Muscle layer of colon (tissue), 2 donors: ENCODE results near the gene LRRC8E.

ENCODE experiments used
- H3K27ac ChIP-seq: one replicate; pipeline ENCODE4 v1.7.0; 2013; ENCODE audit warnings: low read depth, mild to moderate bottlenecking, low read length, moderate library complexity
- H3K27me3 ChIP-seq, 2 donors: one replicate each; pipeline ENCODE4 v1.7.0; 2013; ENCODE audit warnings: low read length in 2 of 2, mild to moderate bottlenecking in 2 of 2; ENCODE audit not compliant: insufficient read depth in 2 of 2, control insufficient read depth in 1 of 2
- H3K36me3 ChIP-seq: one replicate; pipeline ENCODE4 v1.7.0; 2013; ENCODE audit warnings: mild to moderate bottlenecking, low read length; ENCODE audit not compliant: insufficient read depth
- H3K4me1 ChIP-seq: one replicate; pipeline ENCODE4 v1.7.0; 2013; ENCODE audit warnings: mild to moderate bottlenecking, low read length; ENCODE audit not compliant: insufficient read depth
- H3K4me3 ChIP-seq, 2 donors: one replicate each; pipeline ENCODE4 v1.7.0; 2013; ENCODE audit warnings: low read length in 2 of 2, low read depth in 1 of 2, mild to moderate bottlenecking in 1 of 2, moderate library complexity in 1 of 2
- H3K9ac ChIP-seq: one replicate; pipeline ENCODE4 v1.7.0; 2013; ENCODE audit warnings: low read length
- H3K9me3 ChIP-seq: one replicate; pipeline ENCODE4 v1.7.0; 2013; ENCODE audit warnings: mild to moderate bottlenecking, low read length
- donor health status: abdominal sarcoma.
- donor health status: Adenocarcinoma of cecum.

LRRC8E gene

DNA sequence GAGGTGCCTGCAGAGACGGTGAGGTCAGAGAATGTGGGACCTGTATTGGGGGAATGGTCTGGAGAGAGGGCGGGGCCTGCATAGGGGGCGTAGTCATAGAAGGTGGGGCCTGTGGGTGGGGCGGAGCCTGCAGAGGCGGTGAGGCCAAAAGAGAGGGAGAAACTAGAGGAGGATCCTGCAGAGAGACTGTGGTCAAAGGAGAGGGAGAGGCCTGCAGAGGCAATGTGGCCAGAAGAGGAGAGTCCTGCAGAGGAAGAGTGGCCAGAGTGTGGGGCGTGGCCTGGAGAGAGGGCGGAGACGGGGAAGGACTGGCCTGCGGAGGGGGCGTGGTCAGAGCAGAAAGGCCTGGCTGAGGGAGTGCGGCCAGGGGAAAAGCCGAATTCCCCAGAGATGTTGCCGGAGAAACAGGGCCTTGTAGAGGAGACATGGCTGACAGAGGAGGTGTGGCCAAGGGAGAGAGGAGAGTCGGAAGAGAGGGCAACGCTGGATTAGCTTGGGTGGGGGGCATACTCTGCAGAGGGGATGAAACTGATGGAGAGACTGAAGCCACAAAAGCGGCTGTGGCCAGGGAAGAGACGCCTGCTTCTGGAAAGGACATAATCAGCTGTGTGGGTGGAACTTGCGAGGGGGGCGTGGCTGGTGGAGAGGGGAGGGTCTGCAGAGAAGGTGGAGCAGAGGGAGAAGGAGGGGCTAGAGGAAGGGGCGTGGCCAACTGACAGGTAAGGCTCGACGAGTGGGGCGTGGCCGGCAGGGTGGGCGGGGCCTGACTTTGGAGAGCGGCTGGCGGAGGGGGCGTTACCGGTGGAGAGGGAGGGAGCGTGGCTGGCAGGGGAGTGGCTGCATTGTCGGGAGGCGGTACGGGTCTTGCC lies 16.6 kb upstream of the LRRC8E start:
- Histone ChIP-seq H3K9ac (no peak overlapping the region), H3K36me3 (no peaks in the 10 kb centered on the region), H3K27ac (peak overlapping the region; percentile 52), H3K4me3 (peak overlapping the region in 1 of 2 donors; percentile 43), H3K9me3 (no peaks in the 10 kb centered on the region), H3K4me1 (peaks cover 18% of the 10 kb centered on the region), H3K27me3 (peaks cover 0 to 50% of the 10 kb centered on the region in 2 donors)

DNA sequence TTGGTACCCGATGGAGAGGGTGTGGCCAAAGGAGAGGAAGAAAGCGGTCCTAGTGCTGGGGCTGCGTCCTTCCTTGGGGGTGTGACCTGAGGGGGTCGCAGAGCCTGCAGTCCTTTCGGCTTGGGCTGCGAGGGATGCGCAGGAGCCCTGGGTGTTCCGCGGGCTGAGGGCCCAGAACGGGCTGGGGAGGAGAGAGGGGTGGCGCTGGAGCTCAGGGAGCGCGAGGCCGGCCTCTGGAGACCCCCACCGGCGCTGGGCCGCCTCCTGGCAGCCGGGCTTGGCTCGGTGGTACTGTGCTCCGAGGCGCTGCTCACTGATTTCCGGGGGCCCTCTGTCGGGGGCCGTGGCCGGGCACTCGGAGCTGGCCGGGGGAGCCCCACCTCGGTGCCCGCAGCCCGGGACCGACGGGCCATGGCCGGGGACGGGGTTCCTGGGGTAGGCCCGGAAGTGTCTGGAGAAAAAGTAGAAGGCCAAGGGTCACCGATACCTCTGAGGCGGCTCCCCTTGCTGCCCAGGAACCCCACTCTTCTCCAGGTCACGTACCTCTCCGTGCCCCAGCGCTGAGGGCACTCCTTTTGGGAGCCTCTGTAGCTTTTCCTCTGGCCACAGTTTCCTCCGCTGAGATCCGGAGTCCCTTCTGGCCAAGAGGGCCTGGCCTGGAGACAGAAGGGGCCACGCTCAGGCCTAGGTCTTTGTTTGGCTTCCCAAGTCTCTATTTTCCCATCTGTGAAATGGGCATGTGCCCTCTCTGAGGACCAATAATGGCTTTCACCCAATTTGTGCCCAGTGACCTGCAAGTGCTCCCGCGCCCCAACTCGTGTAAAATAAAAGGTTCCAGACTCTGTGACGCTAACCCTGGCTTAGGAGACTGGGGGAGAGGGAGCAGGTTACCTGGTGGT lies 15.8 kb upstream of the LRRC8E start:
- Histone ChIP-seq H3K36me3 (no peaks in the 10 kb centered on the region), H3K9ac (no peak overlapping the region), H3K4me3 (peak overlapping the region in 1 of 2 donors; percentile 43), H3K9me3 (no peaks in the 10 kb centered on the region), H3K27ac (no peak overlapping the region), H3K4me1 (peaks cover 18% of the 10 kb centered on the region), H3K27me3 (peaks cover 0 to 42% of the 10 kb centered on the region in 2 donors)

GRCh38 chr19:7873304-7874075 lies 14.8 kb upstream of the LRRC8E start:
- Histone ChIP-seq H3K4me1 (peaks cover 15% of the 10 kb centered on the region), H3K9ac (no peak overlapping the region), H3K9me3 (no peaks in the 10 kb centered on the region), H3K27ac (no peak overlapping the region), H3K4me3 (no peak overlapping the region), H3K27me3 (peaks cover 0 to 35% of the 10 kb centered on the region in 2 donors), H3K36me3 (no peaks in the 10 kb centered on the region)

- Histone ChIP-seq H3K27me3 (peaks cover 0 to 32% of the 10 kb centered on the region in 2 donors), H3K4me1 (peaks cover 10% of the 10 kb centered on the region), H3K27ac (no peak within 1 kb of the TSS), H3K36me3 (no peaks in the 10 kb centered on the region), H3K9ac (no peak within 1 kb of the TSS), H3K9me3 (no peaks in the 10 kb centered on the region), H3K4me3 (no peak within 1 kb of the TSS)
These were observed 14.0 kb upstream of the LRRC8E start, which contains the start of gene PRR36 for GRCh38 chr19:7874076-7874896. PRR36 (minus strand) TSS chr19:7874390; CDS start chr19:7873689, 701 bp downstream.

DNA sequence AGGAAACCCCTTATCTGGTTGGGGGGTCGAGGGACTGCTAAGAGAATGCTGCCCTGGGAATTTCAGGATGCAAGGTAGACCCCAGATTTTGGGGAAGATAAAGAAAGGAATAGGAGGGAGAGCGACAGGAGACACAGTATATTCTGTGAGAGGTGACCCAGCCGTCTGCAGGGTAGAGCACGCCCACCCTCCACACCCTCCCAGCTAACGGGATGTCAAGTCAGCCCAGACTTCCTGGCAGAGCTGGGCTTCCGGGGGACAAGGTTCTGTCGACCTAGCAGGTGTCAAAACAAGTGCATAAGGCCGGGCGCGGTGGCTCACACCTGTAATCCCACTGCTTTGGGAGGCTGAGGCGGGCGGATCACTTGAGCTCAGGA lies 13.4 kb upstream of the LRRC8E start:
- peaks cover 10% of the 10 kb centered on the region for H3K4me1 ChIP-seq
- H3K27me3 ChIP-seq, result peaks cover 0 to 32% of the 10 kb centered on the region in 2 donors
- no peaks in the 10 kb centered on the region for H3K9me3 ChIP-seq
- H3K36me3 ChIP-seq, result no peaks in the 10 kb centered on the region
- no peak overlapping the region for H3K4me3 ChIP-seq
- no peak overlapping the region for H3K27ac ChIP-seq
- no peak overlapping the region for H3K9ac ChIP-seq

DNA sequence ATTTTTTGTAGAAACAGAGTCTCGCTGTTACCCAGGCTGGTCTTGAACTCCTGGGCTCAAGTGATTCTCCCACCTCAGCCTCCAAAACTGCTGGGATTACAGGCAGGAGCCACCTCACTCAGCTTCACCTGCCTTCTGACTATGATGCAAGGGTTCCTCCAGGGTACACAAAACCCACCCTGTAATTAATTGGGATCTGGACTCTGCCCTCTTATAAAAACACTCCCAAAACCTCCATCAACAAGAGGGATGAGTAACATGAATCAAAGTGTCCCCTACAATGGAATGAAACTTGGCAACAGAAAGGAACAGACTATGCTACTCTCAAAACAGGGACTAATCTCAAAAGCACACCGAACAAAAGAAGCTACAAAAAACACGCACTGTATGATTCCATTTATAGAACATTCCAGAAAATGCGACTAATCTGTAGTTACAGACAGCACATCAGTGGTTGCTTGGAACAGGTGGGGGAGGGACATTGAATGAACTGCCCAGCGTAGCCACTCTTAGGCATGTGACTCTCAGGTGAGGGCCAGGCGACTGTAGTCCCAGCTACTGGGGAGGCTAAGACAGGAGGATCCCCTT lies 11.0 kb upstream of the LRRC8E start:
- no peak overlapping the region for H3K9ac ChIP-seq
- H3K36me3 ChIP-seq, result no peaks in the 10 kb centered on the region
- H3K27me3 ChIP-seq, result peaks cover 0 to 25% of the 10 kb centered on the region in 2 donors

GRCh38 chr19:7879111-7879807 lies 9.1 kb upstream of the LRRC8E start:
- Histone ChIP-seq H3K27me3 (peaks cover 0 to 7% of the 10 kb centered on the region in 2 donors), H3K27ac (no peak overlapping the region), H3K36me3 (no peaks in the 10 kb centered on the region), H3K4me1 (no peaks in the 10 kb centered on the region), H3K9me3 (no peaks in the 10 kb centered on the region), H3K9ac (no peak overlapping the region), H3K4me3 (no peak overlapping the region)

More for the DNA sequence above, 11.0 kb upstream of the LRRC8E start:
- Histone ChIP-seq H3K4me1 (no peaks in the 10 kb centered on the region), H3K4me3 (no peak overlapping the region), H3K9me3 (no peaks in the 10 kb centered on the region), H3K27ac (no peak overlapping the region)

DNA sequence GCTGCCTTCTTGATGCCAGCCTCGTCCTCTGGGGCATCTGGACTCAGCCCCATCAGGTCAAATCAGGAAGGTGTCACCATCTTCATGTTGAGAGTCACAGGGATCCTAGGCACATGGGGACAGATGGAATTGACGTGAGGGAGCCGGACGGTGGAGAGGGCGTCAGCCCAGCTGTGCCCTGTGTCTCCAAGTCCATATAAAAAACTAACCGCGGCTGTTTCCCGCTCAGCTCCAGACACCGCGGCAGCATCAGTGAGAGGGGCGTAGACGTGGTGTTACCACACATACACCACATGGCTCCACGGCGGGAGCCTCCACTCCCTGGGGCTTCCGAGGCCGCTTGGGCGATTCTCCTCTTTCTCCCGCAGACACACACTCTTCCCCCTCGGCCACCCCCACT lies 8.5 kb upstream of the LRRC8E start:
- no peaks in the 10 kb centered on the region for H3K4me1 ChIP-seq
- no peaks in the 10 kb centered on the region for H3K36me3 ChIP-seq
- peaks cover 0 to 2% of the 10 kb centered on the region in 2 donors for H3K27me3 ChIP-seq

GRCh38 chr19:7881910-7882309 lies 6.4 kb upstream of the LRRC8E start:
- Histone ChIP-seq H3K9ac (no peak overlapping the region), H3K27ac (no peak overlapping the region), H3K4me3 (no peak overlapping the region), H3K9me3 (no peaks in the 10 kb centered on the region), H3K36me3 (no peaks in the 10 kb centered on the region), H3K4me1 (no peaks in the 10 kb centered on the region), H3K27me3 (no peaks in the 10 kb centered on the region)

More for the DNA sequence above, 8.5 kb upstream of the LRRC8E start:
- Histone ChIP-seq H3K4me3 (no peak overlapping the region), H3K9me3 (no peaks in the 10 kb centered on the region), H3K9ac (no peak overlapping the region), H3K27ac (no peak overlapping the region)

DNA sequence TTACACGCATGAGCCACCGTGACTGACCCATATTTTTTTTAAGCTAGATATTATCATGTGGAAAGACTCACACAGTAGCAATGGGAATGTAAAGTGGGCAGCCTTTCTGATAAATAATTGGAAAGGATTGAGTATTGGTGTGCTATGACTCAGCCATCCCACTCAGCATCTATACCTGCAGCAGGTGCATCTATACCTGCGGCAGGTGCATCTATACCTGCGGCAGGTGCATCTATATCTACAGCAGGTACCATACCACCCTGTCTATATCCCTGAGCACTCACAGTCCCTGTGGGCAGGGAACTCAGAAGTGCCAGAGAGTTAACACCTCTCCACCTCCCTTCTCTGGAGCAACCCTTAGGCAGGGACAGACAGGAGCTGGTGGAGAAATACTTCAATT lies 5.2 kb upstream of the LRRC8E start:
- H3K4me1 ChIP-seq, result no peaks in the 10 kb centered on the region
- no peak overlapping the region for H3K27ac ChIP-seq
- no peak overlapping the region for H3K9ac ChIP-seq
- peaks cover 0 to 5% of the 10 kb centered on the region in 2 donors for H3K27me3 ChIP-seq
- H3K4me3 ChIP-seq, result no peak overlapping the region
- no peaks in the 10 kb centered on the region for H3K36me3 ChIP-seq
- no peaks in the 10 kb centered on the region for H3K9me3 ChIP-seq
